Neural cell (in vitro differentiated cells): Measurements from ENCODE around the gene CIB4. TPM values are rescaled to one million over a fixed set of nuclear protein-coding genes. Genes with fewer than 3 reads are reported as not detected.

Source experiments
- H2AFZ ChIP-seq: fragments of 200-600, 300-800 bp; sonication (generic), shearing (Covaris generic); 2 replicates; pipeline ENCODE4 v1.6.0; 2014; ENCODE audit warnings: low read depth, mild to moderate bottlenecking, antibody characterized with exemption, low read length, moderate library complexity
- H3F3A ChIP-seq: fragments of 200-600 bp; shearing (Covaris generic); 2 replicates; pipeline ENCODE4 v1.6.1; 2016; ENCODE audit warnings: mild to moderate bottlenecking, moderate library complexity, mixed read lengths, antibody characterized with exemption, low read length; ENCODE audit not compliant: insufficient read depth, poor library complexity, severe bottlenecking
- H3K27ac ChIP-seq: fragments of 200-600, 300-800 bp; sonication (generic), shearing (Covaris generic); 2 replicates; pipeline ENCODE4 v1.5.1; 2014; ENCODE audit warnings: mild to moderate bottlenecking, low read length, moderate library complexity
- H3K27me3 ChIP-seq: fragments of 300-800, 200-600 bp; sonication (generic), shearing (Covaris generic); 2 replicates; pipeline ENCODE4 v1.6.0; 2014; ENCODE audit warnings: mild to moderate bottlenecking, low read depth, low read length, moderate library complexity; ENCODE audit not compliant: insufficient read depth
- H3K36me3 ChIP-seq: fragments of 300-800, 200-600 bp; sonication (generic), shearing (Covaris generic); 2 replicates; pipeline ENCODE4 v1.5.1; 2014; ENCODE audit warnings: mild to moderate bottlenecking, antibody characterized with exemption, low read length, moderate library complexity; ENCODE audit not compliant: insufficient read depth
- H3K4me2 ChIP-seq: fragments of 300-800, 200-600 bp; sonication (generic), shearing (Covaris generic); 2 replicates; pipeline ENCODE4 v1.6.0; 2014; ENCODE audit warnings: mild to moderate bottlenecking, low read length
- H3K4me3 ChIP-seq: fragments of 300-800, 200-600 bp; sonication (generic), shearing (Covaris generic); 2 replicates; pipeline ENCODE4 v1.5.1; 2014; ENCODE audit warnings: mild to moderate bottlenecking, low read length, moderate library complexity
- H3K79me2 ChIP-seq: fragments of 200-600 bp; shearing (Covaris generic); replicated peaks from 2 replicates; pipeline ENCODE4 v1.6.0; 2014; ENCODE audit warnings: mild to moderate bottlenecking, low read length, moderate library complexity; ENCODE audit not compliant: insufficient read depth
- H3K9ac ChIP-seq: fragments of 300-800, 200-600 bp; sonication (generic), shearing (Covaris generic); 2 replicates; pipeline ENCODE4 v1.6.1; 2016; ENCODE audit warnings: mild to moderate bottlenecking, low read length, mixed read lengths
- H3K9me2 ChIP-seq: fragments of 200-600 bp; shearing (Covaris generic); 2 replicates; pipeline ENCODE4 v1.6.1; 2016; ENCODE audit warnings: mild to moderate bottlenecking, low read length, mixed read lengths; ENCODE audit not compliant: insufficient read depth
- H3K9me3 ChIP-seq: fragments of 200-600, 300-800 bp; sonication (generic), shearing (Covaris generic); 2 replicates; pipeline ENCODE4 v1.6.1; 2016; ENCODE audit warnings: mild to moderate bottlenecking, mixed run types, low read length, moderate library complexity, mixed read lengths
- H4K20me1 ChIP-seq: fragments of 200-600 bp; shearing (Covaris generic); 2 replicates; pipeline ENCODE4 v1.6.1; 2016; ENCODE audit warnings: mild to moderate bottlenecking, mixed run types; ENCODE audit not compliant: insufficient read depth
- EP300 ChIP-seq: fragments of 450-650 bp; conservative IDR thresholded peaks from 2 replicates; pipeline ENCODE4 v1.6.1; 2014; ENCODE audit warnings: antibody characterized with exemption, mild to moderate bottlenecking, moderate library complexity; ENCODE audit not compliant: poor library complexity, severe bottlenecking
- EZH2 ChIP-seq: fragments of 200-600, 300-800 bp; shearing (Covaris generic), sonication (generic); IDR thresholded peaks from 2 replicates; pipeline ENCODE4 v1.6.1; 2014; ENCODE audit warnings: antibody characterized with exemption, low read length, borderline replicate concordance, mild to moderate bottlenecking; ENCODE audit not compliant: insufficient read depth, poor library complexity, severe bottlenecking
- MXI1 ChIP-seq: fragments of 450-650 bp; conservative IDR thresholded peaks from 2 replicates; pipeline ENCODE4 v1.6.1; 2014; ENCODE audit warnings: antibody characterized with exemption, mild to moderate bottlenecking; ENCODE audit not compliant: poor library complexity, severe bottlenecking
- POLR2AphosphoS5 ChIP-seq: IDR thresholded peaks from 2 replicates; pipeline ENCODE4 v1.6.1; 2012
- RAD21 ChIP-seq: fragments of 450-650 bp; conservative IDR thresholded peaks from 2 replicates; pipeline ENCODE4 v1.6.1; 2014; ENCODE audit warnings: antibody characterized with exemption, mild to moderate bottlenecking, moderate library complexity
- SMC3 ChIP-seq: fragments of 450-650 bp; conservative IDR thresholded peaks from 2 replicates; pipeline ENCODE4 v1.6.1; 2014; ENCODE audit warnings: antibody characterized with exemption, mild to moderate bottlenecking, moderate library complexity; ENCODE audit not compliant: poor library complexity
- TAF1 ChIP-seq: IDR thresholded peaks from 2 replicates; pipeline ENCODE4 v1.6.1; 2012; ENCODE audit warnings: low read depth
- polyA plus RNA-seq: library from polyadenylated mRNA; depleted of rRNA; stranded (reverse); fragments of >200 nt; gene quantifications from 2 replicates; pipeline ENCODE4 v1.2.3, GENCODE V29; 2014
- TF ChIP-seq, protein P1 (sequence below): IDR thresholded peaks from 2 replicates; pipeline ENCODE4 v1.6.1; 2012; ENCODE audit warnings: borderline replicate concordance
- TF ChIP-seq, protein P2 (sequence below): fragments of 450-650 bp; IDR thresholded peaks from 2 replicates; pipeline ENCODE4 v1.5.1; 2014; ENCODE audit warnings: antibody characterized with exemption, mild to moderate bottlenecking, moderate library complexity; ENCODE audit not compliant: poor library complexity, severe bottlenecking

Gene CIB4
- polyA plus RNA-seq, 1 donor from 2014 or later: not detected

DNA sequence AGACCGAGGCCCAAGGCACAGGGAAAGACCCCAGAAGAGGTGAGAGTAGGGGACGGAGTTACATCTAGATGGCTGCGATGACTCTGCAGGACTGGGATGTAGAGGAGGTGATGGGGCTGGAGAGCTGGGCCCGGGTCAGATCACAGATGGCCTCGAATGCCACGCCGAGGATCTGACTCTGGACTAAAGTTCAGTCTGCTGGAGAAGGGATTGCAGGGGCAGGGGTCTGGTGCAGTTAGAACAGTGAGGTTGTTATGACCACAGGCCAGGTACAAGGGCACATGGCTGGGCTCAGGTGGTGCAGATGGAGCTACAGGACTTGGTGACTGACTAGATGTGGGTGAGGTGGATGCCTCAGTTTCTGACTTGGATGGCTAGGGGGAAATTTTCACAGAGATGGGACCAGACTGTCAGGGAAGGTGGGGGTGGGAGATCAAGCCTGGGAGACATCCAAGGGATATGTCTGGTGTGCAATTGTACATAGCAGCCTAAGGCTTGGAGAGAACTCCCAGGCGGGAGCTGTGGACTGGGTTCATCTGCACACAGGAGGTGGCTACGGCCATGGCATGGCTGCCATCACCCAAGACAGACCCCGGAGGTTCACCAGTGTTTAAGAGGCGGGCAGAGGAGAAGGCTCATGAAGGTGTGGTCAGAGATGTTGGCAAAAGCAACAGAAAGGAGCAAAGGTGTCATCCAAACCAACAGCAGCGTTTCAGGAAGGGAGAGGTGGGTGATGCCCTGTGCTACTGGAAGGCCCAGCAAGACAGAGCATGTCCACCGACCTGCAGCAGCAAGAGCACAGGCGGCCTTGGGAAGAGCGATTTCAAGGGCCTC is 66.9 kb downstream of the CIB4 start:
- H3K9ac ChIP-seq: no peak overlapping the region
- no peaks in the 10 kb centered on the region for H3K9me3 ChIP-seq
- no peaks in the 10 kb centered on the region for H3K79me2 ChIP-seq
- no peak overlapping the region for H3K4me3 ChIP-seq
- TF ChIP-seq, protein P1, sequence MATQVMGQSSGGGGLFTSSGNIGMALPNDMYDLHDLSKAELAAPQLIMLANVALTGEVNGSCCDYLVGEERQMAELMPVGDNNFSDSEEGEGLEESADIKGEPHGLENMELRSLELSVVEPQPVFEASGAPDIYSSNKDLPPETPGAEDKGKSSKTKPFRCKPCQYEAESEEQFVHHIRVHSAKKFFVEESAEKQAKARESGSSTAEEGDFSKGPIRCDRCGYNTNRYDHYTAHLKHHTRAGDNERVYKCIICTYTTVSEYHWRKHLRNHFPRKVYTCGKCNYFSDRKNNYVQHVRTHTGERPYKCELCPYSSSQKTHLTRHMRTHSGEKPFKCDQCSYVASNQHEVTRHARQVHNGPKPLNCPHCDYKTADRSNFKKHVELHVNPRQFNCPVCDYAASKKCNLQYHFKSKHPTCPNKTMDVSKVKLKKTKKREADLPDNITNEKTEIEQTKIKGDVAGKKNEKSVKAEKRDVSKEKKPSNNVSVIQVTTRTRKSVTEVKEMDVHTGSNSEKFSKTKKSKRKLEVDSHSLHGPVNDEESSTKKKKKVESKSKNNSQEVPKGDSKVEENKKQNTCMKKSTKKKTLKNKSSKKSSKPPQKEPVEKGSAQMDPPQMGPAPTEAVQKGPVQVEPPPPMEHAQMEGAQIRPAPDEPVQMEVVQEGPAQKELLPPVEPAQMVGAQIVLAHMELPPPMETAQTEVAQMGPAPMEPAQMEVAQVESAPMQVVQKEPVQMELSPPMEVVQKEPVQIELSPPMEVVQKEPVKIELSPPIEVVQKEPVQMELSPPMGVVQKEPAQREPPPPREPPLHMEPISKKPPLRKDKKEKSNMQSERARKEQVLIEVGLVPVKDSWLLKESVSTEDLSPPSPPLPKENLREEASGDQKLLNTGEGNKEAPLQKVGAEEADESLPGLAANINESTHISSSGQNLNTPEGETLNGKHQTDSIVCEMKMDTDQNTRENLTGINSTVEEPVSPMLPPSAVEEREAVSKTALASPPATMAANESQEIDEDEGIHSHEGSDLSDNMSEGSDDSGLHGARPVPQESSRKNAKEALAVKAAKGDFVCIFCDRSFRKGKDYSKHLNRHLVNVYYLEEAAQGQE: no peak
- TF ChIP-seq, protein P2, sequence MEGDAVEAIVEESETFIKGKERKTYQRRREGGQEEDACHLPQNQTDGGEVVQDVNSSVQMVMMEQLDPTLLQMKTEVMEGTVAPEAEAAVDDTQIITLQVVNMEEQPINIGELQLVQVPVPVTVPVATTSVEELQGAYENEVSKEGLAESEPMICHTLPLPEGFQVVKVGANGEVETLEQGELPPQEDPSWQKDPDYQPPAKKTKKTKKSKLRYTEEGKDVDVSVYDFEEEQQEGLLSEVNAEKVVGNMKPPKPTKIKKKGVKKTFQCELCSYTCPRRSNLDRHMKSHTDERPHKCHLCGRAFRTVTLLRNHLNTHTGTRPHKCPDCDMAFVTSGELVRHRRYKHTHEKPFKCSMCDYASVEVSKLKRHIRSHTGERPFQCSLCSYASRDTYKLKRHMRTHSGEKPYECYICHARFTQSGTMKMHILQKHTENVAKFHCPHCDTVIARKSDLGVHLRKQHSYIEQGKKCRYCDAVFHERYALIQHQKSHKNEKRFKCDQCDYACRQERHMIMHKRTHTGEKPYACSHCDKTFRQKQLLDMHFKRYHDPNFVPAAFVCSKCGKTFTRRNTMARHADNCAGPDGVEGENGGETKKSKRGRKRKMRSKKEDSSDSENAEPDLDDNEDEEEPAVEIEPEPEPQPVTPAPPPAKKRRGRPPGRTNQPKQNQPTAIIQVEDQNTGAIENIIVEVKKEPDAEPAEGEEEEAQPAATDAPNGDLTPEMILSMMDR: no peak
- no peak for TF ChIP-seq SMC3
- no peak for TF ChIP-seq POLR2AphosphoS5
- no peak for TF ChIP-seq TAF1
- TF ChIP-seq EP300: no peak
- no peak for TF ChIP-seq MXI1
- no peak for TF ChIP-seq RAD21
- TF ChIP-seq EZH2: no peak
- no peaks in the 10 kb centered on the region for H3K27me3 ChIP-seq
- H2AFZ ChIP-seq: no peak overlapping the region
- no peak overlapping the region for H3K27ac ChIP-seq
- no peaks in the 10 kb centered on the region for H4K20me1 ChIP-seq
- H3K36me3 ChIP-seq: no peaks in the 10 kb centered on the region
- no peak overlapping the region for H3K4me2 ChIP-seq
- H3F3A ChIP-seq: no peaks in the 10 kb centered on the region
- no peaks in the 10 kb centered on the region for H3K9me2 ChIP-seq

DNA sequence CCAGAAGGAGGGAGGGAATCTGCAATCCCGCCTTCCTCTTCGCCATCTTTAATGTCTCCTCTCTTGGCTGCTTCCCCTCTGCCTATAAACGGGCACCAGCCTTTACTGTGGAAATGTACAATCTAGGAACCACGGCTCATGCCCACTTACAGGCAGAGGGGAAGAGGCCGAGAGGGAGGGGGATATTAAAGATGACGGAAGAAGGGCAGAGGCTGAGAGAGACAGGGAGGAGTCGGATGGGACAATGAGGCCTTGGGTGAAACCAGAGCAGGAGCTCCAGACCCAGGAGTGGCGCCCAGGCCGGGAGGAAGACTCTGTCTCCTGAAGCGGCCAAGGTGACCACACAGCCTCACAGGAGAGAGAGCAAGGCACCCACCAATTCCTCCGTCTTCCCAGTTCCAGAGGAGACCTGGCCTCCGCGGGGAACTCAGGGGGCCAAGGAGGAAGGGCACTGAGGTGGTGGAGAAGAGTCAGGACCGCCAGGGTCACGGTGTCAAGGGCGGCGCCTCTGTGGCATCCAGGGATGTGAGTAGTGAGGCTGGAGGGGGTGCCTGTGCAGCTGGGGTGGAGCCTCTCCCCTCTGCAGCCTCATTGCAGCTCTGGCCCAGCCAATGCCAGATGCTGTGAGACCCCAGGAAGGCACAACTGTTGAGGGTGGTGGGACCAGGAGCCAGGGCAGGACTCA is 67.8 kb downstream of the CIB4 start:
- Histone ChIP-seq H2AFZ (no peak overlapping the region), H3K27me3 (no peaks in the 10 kb centered on the region), H4K20me1 (no peaks in the 10 kb centered on the region), H3K36me3 (no peaks in the 10 kb centered on the region), H3K27ac (no peak overlapping the region), H3K9ac (no peak overlapping the region), H3K4me3 (no peak overlapping the region), H3K4me2 (no peak overlapping the region), H3F3A (no peaks in the 10 kb centered on the region), H3K79me2 (no peaks in the 10 kb centered on the region), H3K9me2 (no peaks in the 10 kb centered on the region), H3K9me3 (no peaks in the 10 kb centered on the region)
- no peak for TF ChIP-seq EZH2
- no peak for TF ChIP-seq RAD21
- TF ChIP-seq, protein P2: no peak
- TF ChIP-seq EP300: no peak
- TF ChIP-seq, protein P1: no peak
- no peak for TF ChIP-seq TAF1
- no peak for TF ChIP-seq POLR2AphosphoS5
- TF ChIP-seq SMC3: no peak
- no peak for TF ChIP-seq MXI1
